Left ventricle myocardium inferior (tissue), 1 donor: ENCODE measurements around the gene SGCD. TPM values are rescaled to one million over a fixed set of nuclear protein-coding genes. Genes with fewer than 3 reads are reported as not detected.

Experiments used
- DNase-seq: peaks from one replicate; pipeline ENCODE4 v3.0.0-alpha.2; 2020
- H3K27ac ChIP-seq: fragments of 200-600 bp; replicated peaks from 2 replicates; pipeline ENCODE4 v1.8.0; 2021
- H3K27me3 ChIP-seq: fragments of 200-600 bp; 2 replicates; pipeline ENCODE4 v1.8.0; 2021; ENCODE audit warnings: low read depth
- H3K36me3 ChIP-seq: fragments of 200-600 bp; 2 replicates; pipeline ENCODE4 v1.8.0; 2021
- H3K4me1 ChIP-seq: fragments of 200-600 bp; 2 replicates; pipeline ENCODE4 v1.8.0; 2021
- H3K4me3 ChIP-seq: fragments of 200-600 bp; 2 replicates; pipeline ENCODE4 v1.8.0; 2021; ENCODE audit warnings: mild to moderate bottlenecking, moderate library complexity
- H3K9me3 ChIP-seq: fragments of 200-600 bp; replicated peaks from 2 replicates; pipeline ENCODE4 v1.8.0; 2021
- CTCF ChIP-seq: fragments of 200-600 bp; IDR thresholded peaks from 2 replicates; pipeline ENCODE4 v1.8.0; 2021; ENCODE audit warnings: antibody characterized with exemption, mild to moderate bottlenecking, borderline replicate concordance
- intact Hi-C: fragments of 100-400 bp; cut with micrococcal nuclease; formaldehyde crosslinking; loops from one replicate; pipeline ENCODE4 v1.11.0; 2022
- total RNA-seq: library from RNA; stranded (reverse); fragmentation: NEBNext Ultra II Directional; extraction: Animal tissue kit (Norgen Biotek cat#: 25700); gene quantifications from one replicate; pipeline ENCODE4 v1.2.1, GENCODE V29; 2021
- donor health status: DM: no; HTN: yes; CAD: no; lungs with severe emphysema.

The SGCD gene
- total RNA-seq, 1 donor from 2014 or later, result 98.7 TPM

- DNase-seq, result no peak
- Histone ChIP-seq H3K36me3 (no peaks in the 10 kb centered on the region), H3K4me3 (no peak overlapping the region), H3K9me3 (peaks cover 7% of the 10 kb centered on the region), H3K27ac (no peak overlapping the region), H3K27me3 (no peaks in the 10 kb centered on the region), H3K4me1 (no peaks in the 10 kb centered on the region)
- no peak for TF ChIP-seq CTCF
- intact Hi-C loops, result no loop called here
These were observed 202.9 kb downstream of the SGCD start for GRCh38 chr5:156529892-156530291.

- no peak for TF ChIP-seq CTCF
- Histone ChIP-seq H3K27ac (no peak overlapping the region), H3K4me3 (no peak overlapping the region), H3K4me1 (no peaks in the 10 kb centered on the region), H3K9me3 (no peaks in the 10 kb centered on the region), H3K27me3 (no peaks in the 10 kb centered on the region), H3K36me3 (no peaks in the 10 kb centered on the region)
- DNase-seq, result no peak
- intact Hi-C loops, result no loop called here
These were observed 204.2 kb downstream of the SGCD start for GRCh38 chr5:156531199-156531598.

- H3K9me3 ChIP-seq, result no peaks in the 10 kb centered on the region
- H3K27me3 ChIP-seq, result no peaks in the 10 kb centered on the region
- DNase-seq, result no peak
- H3K4me1 ChIP-seq, result no peaks in the 10 kb centered on the region
- H3K36me3 ChIP-seq, result no peaks in the 10 kb centered on the region
- intact Hi-C loops, result no loop called here
- no peak overlapping the region for H3K4me3 ChIP-seq
- no peak overlapping the region for H3K27ac ChIP-seq
- TF ChIP-seq CTCF, result no peak
These were observed 206.0 kb downstream of the SGCD start for GRCh38 chr5:156532921-156533320.

- intact Hi-C loops, result no loop called here
- H3K27ac ChIP-seq, result no peak overlapping the region
- no peak for DNase-seq
These were observed 207.1 kb downstream of the SGCD start for GRCh38 chr5:156534085-156534484.

GRCh38 chr5:156534906-156535485, 208.0 kb downstream of the SGCD start:
- H3K27me3 ChIP-seq, result no peaks in the 10 kb centered on the region
- H3K36me3 ChIP-seq, result no peaks in the 10 kb centered on the region
- H3K9me3 ChIP-seq, result no peaks in the 10 kb centered on the region
- no peaks in the 10 kb centered on the region for H3K4me1 ChIP-seq
- intact Hi-C loops, result no loop called here
- no peak overlapping the region for H3K4me3 ChIP-seq
- DNase-seq, result no peak
- TF ChIP-seq CTCF, result no peak
- no peak overlapping the region for H3K27ac ChIP-seq

More at GRCh38 chr5:156534085-156534484, 207.1 kb downstream of the SGCD start:
- Histone ChIP-seq H3K27me3 (no peaks in the 10 kb centered on the region), H3K9me3 (no peaks in the 10 kb centered on the region), H3K4me1 (no peaks in the 10 kb centered on the region), H3K4me3 (no peak overlapping the region), H3K36me3 (no peaks in the 10 kb centered on the region)
- no peak for TF ChIP-seq CTCF
